ENCODE measurements around the gene HMX1.

DNA sequence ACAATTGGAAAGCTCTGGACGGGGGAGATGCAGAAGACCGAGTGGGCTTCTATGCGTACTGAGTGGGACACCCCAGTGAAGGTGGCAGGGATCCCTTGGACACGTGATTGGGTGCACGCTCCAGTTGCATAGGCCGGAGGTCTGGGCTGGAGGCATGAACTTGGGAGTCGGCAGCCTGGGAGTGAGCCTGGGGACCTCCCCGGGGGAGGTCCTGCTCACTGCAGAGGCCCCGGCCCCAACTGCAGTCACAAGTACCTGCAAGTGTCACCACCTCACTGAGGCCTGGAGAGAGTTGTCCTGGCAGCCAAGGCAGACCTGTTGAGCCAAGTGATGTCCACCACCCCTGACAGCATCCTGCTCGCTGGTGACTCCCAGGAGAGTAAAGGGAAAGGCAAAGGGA lies 49.3 kb upstream of the HMX1 start:
- no peak for TF ChIP-seq CTCF (IDR thresholded peaks at IDR 0.05)
- no peak for TF ChIP-seq POLR2A (IDR thresholded peaks at IDR 0.05)
- no peak for TF ChIP-seq EP300 (IDR thresholded peaks at IDR 0.05)
